Prostate gland (tissue), 2 donors: Measurements from ENCODE around the gene GTF2IRD1. TPM values are rescaled to one million over a fixed set of nuclear protein-coding genes. Genes with fewer than 3 reads are reported as not detected.

ENCODE experiments used
- DNase-seq: peaks from one replicate; pipeline ENCODE4 v3.0.0-alpha.2; 2019; ENCODE audit warnings: low spot score
- H3K27ac ChIP-seq, 2 donors: fragments of 200-600 bp; sonication (generic); 2 replicates each; pipeline ENCODE4 v1.5.1; 2017 to 2019
- H3K27me3 ChIP-seq: fragments of 200-600 bp; sonication (generic); replicated peaks from 2 replicates; pipeline ENCODE4 v1.5.1; 2019; ENCODE audit not compliant: insufficient read depth
- H3K36me3 ChIP-seq, 2 donors: fragments of 200-600 bp; sonication (generic); 1 replicate in 1 of 2; 2 replicates in 1 of 2; pipeline versions ENCODE4 v1.5.1 to v1.8.1; 2017 to 2019
- H3K4me1 ChIP-seq: fragments of 200-600 bp; sonication (generic); replicated peaks from 2 replicates; pipeline ENCODE4 v1.5.1; 2019
- H3K4me3 ChIP-seq, 2 donors: fragments of 200-600 bp; sonication (generic); 2 replicates each; pipeline ENCODE4 v1.5.1; 2017 to 2019
- H3K9me3 ChIP-seq: fragments of 200-600 bp; sonication (generic); 2 replicates; pipeline ENCODE4 v1.5.1; 2017
- POLR2A ChIP-seq: fragments of 450-650 bp; IDR thresholded peaks from one replicate; pipeline ENCODE4 v1.6.1; 2016; ENCODE audit warnings: antibody characterized with exemption, mild to moderate bottlenecking
- POLR2AphosphoS5 ChIP-seq: sonication (generic); formaldehyde crosslinking; IDR thresholded peaks from one replicate; pipeline ENCODE4 v1.6.1; 2017; ENCODE audit warnings: antibody characterized with exemption
- WGBS: methylation state at CpG from one replicate; pipeline ENCODE4 v1.1.5; 2018; 5-methylcytosine and 5-hydroxymethylcytosine counted together
- intact Hi-C: fragments of 100-400 bp; cut with DNase I; formaldehyde crosslinking; loops from one replicate; pipeline ENCODE4 v1.14.2; 2022
- total RNA-seq, 2 donors: library from RNA; depleted of rRNA; stranded (reverse); fragments of >200 nt; gene quantifications; one replicate each; pipeline ENCODE4 v1.1.0, GENCODE V29; 2016
- TF ChIP-seq, protein P1 (sequence below), 4 experiments: fragments of 200-600 bp in 2 of 4; fragments of 450-650 bp in 2 of 4; sonication (generic) in 2 of 4; IDR thresholded peaks; 1 replicate in 3 of 4; 2 replicates in 1 of 4; pipeline ENCODE4 v1.5.1; 2016 to 2019; ENCODE audit warnings: antibody characterized with exemption in 4 of 4, mild to moderate bottlenecking in 2 of 4, moderate library complexity in 2 of 4

Gene GTF2IRD1
- total RNA-seq, 2 donors from 2014 or later: 24.0 to 36.6 TPM

DNA sequence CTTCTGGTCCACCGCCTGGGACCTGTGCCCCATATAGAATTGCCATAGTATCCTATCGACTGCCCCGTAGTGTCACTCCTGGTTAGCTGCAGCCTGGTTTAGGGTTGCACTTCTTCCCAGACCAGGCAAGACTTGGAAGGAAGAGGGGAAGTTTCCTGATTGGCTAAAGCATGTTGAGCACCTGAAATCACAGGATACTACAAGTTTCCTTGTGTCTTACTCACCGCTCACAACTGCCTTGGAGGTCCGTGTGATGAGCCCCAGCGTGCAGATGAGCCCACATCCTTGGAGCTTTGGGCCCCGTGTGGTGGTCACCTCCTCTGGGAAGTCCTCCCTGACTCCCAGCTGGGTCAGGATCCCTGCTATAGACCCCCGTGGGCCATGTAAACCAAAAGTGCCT lies 129.9 kb downstream of the GTF2IRD1 start:
- TF ChIP-seq POLR2A (no peak), POLR2AphosphoS5 (no peak)
- TF ChIP-seq, protein P1, sequence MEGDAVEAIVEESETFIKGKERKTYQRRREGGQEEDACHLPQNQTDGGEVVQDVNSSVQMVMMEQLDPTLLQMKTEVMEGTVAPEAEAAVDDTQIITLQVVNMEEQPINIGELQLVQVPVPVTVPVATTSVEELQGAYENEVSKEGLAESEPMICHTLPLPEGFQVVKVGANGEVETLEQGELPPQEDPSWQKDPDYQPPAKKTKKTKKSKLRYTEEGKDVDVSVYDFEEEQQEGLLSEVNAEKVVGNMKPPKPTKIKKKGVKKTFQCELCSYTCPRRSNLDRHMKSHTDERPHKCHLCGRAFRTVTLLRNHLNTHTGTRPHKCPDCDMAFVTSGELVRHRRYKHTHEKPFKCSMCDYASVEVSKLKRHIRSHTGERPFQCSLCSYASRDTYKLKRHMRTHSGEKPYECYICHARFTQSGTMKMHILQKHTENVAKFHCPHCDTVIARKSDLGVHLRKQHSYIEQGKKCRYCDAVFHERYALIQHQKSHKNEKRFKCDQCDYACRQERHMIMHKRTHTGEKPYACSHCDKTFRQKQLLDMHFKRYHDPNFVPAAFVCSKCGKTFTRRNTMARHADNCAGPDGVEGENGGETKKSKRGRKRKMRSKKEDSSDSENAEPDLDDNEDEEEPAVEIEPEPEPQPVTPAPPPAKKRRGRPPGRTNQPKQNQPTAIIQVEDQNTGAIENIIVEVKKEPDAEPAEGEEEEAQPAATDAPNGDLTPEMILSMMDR (IDR thresholded peaks at IDR 0.05): no peak
- WGBS: 93% methylated on average over 8 of the region's 8 CpGs
- no peaks in the 10 kb centered on the region for H3K9me3 ChIP-seq
- H3K4me3 ChIP-seq: no peak overlapping the region
- H3K4me1 ChIP-seq: no peaks in the 10 kb centered on the region
- H3K27me3 ChIP-seq: no peaks in the 10 kb centered on the region
- H3K36me3 ChIP-seq: no peaks in the 10 kb centered on the region
- H3K27ac ChIP-seq: no peak overlapping the region
- intact Hi-C loops: no loop called here
- no peak for DNase-seq

- WGBS: 93% methylated on average over 17 of the region's 17 CpGs
- Histone ChIP-seq H3K4me3 (no peak overlapping the region), H3K27ac (no peak overlapping the region), H3K36me3 (no peaks in the 10 kb centered on the region), H3K9me3 (no peaks in the 10 kb centered on the region), H3K4me1 (no peaks in the 10 kb centered on the region), H3K27me3 (no peaks in the 10 kb centered on the region)
- intact Hi-C loops: no loop called here
- no peak for DNase-seq
- TF ChIP-seq POLR2A: no peak
- TF ChIP-seq, protein P1 (IDR thresholded peaks at IDR 0.05): no peak
- no peak for TF ChIP-seq POLR2AphosphoS5
Measured at GRCh38 chr7:74584160-74584954, 130.7 kb downstream of the GTF2IRD1 start.

DNA sequence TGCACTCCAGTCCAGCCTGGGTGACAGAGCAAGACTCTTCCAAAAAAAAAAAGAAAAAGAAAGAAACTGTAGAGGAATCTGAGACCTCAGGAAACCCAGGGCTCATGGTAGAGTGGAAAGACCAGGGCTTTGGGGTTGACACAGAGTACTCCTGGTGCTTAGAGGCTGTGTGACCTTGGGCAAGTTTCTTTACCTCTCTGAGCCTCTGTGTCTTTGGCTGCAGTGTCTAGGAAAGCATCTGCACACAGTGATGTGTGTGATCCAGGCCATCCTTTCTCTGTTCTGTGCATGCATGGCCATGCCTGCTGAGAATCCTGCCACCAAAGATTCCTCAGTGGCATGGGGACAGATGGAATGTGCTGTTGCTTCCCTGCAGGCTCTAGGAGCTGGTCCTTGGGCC lies 132.1 kb downstream of the GTF2IRD1 start:
- H3K4me3 ChIP-seq: no peak overlapping the region
- TF ChIP-seq POLR2AphosphoS5: no peak
- TF ChIP-seq, protein P1 (IDR thresholded peaks at IDR 0.05): no peak
- TF ChIP-seq POLR2A: no peak
- no peaks in the 10 kb centered on the region for H3K27me3 ChIP-seq
- no peak for DNase-seq
- intact Hi-C loops: no loop called here
- no peaks in the 10 kb centered on the region for H3K9me3 ChIP-seq
- H3K27ac ChIP-seq: no peak overlapping the region
- H3K36me3 ChIP-seq: no peaks in the 10 kb centered on the region
- no peaks in the 10 kb centered on the region for H3K4me1 ChIP-seq

DNA sequence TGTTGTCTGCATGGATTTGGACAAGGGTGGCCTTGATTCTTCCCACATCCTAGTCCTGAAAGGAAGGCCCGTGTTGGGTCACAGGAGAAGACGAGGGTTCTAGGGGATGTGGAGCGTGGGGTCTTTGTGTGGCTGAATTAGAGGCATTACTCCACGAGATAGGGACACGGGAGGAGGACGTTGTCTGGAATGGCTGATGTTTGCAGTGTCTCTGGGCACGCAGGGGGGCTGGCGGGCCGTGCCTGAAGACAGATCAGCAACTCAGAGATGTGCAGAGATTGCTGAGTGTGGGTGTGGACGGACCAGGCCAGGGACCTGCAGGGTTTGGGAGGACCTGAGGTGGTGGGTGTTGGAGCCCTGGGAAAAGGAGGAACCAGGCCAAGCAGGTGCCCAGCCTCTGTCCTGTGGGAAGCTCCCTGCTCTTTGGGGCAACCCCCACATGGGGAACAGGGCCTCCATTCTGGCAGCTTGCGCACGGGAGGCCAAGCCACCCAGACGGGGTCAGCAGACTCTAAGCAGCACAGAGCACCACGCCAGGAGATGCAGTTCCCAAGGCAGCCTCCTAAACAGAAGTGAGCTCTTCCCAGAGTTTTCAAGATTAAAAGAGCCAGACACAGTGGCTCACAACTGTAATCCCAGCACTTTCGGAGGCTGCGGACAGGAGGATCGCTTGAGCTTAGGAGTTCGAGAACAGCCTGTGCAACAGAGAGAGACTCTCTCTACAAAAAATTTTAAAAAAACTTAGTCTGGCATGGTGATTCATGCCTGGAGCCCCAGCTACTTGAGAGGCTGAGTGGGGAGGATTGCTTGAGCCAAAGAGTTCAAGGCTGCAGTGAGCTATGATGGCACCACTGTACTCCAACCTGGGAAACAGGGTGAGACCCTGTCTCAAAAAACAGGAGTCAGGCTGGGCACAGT lies 132.8 kb downstream of the GTF2IRD1 start:
- Histone ChIP-seq H3K27ac (no peak overlapping the region), H3K4me3 (no peak overlapping the region)

More for the DNA sequence above, 132.8 kb downstream of the GTF2IRD1 start:
- Histone ChIP-seq H3K36me3 (no peaks in the 10 kb centered on the region), H3K27me3 (no peaks in the 10 kb centered on the region), H3K9me3 (no peaks in the 10 kb centered on the region), H3K4me1 (no peaks in the 10 kb centered on the region)
- DNase-seq: no peak
- TF ChIP-seq POLR2AphosphoS5 (no peak), POLR2A (no peak)
- TF ChIP-seq, protein P1 (IDR thresholded peaks at IDR 0.05): no peak
- intact Hi-C loops: no loop called here
- 72% methylated on average over 18 of the region's 18 CpGs for WGBS
